HG03521 (cell line): ENCODE results near the gene KIF5A.

ENCODE experiments used
- ATAC-seq: cut with Tn5 transposase; IDR thresholded peaks from one replicate; pipeline ENCODE4 v1.9.1; 2021; ENCODE audit warnings: mild to moderate bottlenecking, moderate library complexity; ENCODE audit not compliant: unreplicated experiment

Gene KIF5A

DNA sequence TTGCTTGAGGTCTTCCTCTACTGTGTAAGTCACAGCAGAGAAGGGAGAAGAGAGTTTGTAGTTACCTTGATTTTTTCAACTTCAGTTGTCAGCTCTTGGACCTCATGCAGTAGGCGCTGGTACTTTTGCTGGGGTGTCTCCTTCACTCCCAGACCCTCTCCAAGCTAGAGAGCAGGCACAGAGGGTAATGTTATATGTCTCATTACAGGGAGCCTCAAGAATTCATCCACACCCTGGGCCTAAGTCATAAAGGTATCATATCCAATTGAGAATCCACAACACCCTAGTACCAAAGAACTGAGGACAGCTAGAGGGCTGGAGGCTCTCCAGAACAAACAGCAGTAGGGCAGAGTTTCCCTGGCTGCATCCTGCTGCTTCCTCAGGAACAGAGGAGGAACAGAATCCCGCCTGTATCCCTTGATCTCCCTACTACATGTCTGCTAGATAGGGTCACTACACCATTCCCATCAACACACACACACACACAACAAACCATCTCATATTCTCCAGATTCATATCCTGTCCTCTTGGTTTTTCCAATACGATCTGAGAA, 14.8 kb upstream of the KIF5A start:
- no peak for ATAC-seq

- ATAC-seq: no peak
Observed at GRCh38 chr12:57535764-57536596, 13.9 kb upstream of the KIF5A start.

GRCh38 chr12:57536597-57536942, 13.3 kb upstream of the KIF5A start:
- ATAC-seq: no peak

GRCh38 chr12:57539134-57539768, 10.6 kb upstream of the KIF5A start:
- ATAC-seq: no peak

- no peak for ATAC-seq
Observed at GRCh38 chr12:57541001-57541400, 8.8 kb upstream of the KIF5A start.

GRCh38 chr12:57541717-57542116, 8.1 kb upstream of the KIF5A start:
- no peak for ATAC-seq

DNA sequence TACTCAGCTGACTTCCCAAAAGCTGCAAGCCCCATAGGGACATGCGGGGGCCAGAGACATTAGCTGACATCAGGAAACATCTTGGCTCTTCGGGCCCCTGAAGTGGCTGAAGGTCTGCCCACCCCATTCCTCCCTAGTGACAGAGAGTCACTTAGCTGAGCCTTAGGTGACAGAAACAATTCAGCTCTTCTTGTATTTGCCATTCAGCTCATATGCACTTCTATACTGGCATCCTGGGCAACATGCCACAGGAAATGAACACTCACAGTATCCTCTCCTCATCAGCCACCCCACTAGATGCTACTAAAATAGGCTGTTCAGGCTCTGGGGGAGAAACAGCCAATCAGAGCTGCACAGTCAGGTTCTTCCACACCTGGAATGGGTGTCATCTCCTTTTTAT, 6.3 kb upstream of the KIF5A start:
- ATAC-seq: no peak

DNA sequence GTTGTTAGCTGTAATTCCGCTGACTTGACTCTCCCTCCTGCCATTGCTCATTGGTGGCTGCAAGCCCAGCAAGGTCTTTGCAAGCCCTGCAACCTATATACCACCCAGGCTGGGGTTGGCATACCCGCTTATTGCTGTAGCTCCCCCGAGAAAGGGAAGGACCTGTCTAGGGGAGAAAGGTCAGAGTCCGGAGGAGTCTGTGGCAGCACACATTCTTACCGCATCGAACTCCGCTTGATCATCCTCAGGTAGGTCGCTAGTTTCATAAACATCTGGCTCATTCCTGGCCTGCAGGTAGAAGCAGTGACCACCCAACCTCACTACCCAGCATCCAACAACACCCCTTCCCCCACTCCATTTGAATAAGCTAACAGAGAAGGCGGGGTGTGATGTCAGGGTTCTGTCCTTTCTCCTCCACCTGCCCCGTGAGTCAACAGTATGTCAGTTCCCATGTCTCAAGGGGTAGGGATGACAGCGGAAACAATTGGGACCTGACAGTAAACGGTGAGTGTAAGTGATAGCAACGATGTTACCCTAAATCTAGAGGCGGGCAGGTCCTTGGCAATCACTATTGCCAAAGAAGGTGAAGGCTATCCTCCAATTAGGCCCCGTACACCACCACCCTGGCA, 3.9 kb upstream of the KIF5A start:
- ATAC-seq: no peak

DNA sequence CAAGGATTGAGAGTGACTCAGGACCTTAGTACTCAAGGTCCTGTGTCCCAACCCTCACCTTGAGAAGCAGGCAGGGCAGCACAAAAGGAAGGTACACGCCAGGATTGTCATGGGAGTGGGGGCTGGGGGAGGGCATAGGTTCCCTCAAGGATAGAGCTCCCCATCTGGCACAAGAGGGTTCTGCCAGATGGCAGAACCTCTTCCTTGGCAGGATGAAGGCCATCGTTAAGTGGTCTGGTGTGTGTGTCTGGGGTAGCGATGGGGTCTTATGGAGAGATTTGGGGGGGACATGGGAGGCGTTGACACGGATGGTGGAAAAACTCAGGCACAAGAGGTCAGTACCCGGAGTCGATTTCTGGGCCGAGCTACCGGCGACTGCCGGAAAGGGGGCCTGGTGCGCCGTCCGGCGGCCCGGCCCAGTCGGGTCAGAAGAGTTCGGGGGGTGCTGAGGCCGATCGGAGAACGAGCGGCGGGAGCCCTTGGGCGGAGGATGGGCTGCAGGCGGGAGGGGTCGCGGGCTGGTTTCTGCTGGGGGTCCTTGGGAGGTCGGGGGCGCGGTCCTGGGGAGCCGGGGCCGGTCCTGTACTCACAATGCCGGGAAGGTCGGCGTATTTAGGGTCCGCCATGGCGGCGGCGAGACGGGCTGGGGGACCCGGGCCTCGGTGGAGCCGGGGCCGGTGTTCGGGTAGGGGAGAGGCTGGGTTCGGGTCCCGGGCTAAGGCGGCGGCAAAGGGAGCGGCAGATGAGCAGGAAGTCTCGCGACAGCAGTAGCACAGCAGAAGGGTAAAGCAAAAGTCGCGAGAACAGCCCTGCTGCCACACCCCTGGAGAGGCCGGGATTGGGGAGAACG, 3.2 kb upstream of the KIF5A start, which contains the start of gene DCTN2:
Gene DCTN2 (minus strand): TSS at position 755 of the 850 bp plus-strand sequence. CDS start 129 bp downstream, at position 626.
- ATAC-seq: peak; percentile 98

DNA sequence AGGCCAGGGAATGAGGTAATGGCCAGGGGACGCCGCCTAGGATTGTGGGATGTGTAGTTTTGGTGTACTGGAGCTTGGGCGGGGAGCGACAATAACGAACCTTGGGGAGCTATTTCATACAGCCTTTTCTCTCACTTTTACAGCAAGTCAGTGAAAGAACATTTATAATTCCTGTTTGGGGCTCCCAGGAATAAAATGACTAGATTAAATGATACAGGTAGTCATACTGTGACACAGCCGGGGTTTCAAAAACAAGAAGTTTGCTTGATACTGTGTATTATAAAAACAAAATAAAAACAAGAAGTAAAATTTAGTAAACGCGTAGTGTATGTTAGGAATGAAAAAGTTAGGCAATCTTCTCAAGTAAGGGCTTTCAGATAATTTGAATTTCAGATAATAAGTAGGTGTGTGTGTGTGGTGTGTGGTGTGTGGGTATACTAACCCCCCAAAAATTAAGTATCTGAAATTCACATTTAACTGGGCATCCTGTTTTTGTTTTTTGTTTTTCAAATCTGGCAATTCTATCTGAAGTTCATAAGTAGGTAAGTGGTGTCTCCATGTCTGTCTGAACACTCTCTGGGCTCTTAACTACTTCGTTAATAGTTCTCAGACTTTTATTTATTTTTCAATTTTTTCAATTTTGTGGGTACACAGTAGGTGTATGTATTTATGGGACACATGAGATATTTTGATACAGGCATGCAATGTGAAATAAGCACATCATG, 2.4 kb upstream of the KIF5A start:
- no peak for ATAC-seq

- ATAC-seq: no peak
Observed at GRCh38 chr12:57548013-57548315, 1.9 kb upstream of the KIF5A start.

DNA sequence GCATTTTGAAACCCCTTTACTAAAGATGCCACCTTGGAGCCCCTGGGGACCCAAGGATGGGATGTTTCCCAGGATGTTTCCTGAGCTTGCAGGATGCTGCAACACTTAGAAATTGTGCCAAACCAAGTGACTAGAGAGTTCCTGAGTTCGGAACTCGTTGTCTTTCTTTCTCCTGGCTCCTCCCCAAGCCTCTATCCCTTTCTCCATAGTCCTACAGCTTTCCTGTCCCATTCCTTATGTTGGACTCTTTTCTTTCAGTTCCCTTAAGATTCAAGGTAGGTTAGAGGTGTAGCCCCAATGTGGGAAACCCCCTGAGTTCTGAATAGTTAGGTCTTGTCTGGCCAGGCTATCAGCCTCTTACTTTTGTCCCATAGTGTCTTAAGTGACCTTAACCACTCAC, 1.4 kb upstream of the KIF5A start:
- no peak for ATAC-seq

DNA sequence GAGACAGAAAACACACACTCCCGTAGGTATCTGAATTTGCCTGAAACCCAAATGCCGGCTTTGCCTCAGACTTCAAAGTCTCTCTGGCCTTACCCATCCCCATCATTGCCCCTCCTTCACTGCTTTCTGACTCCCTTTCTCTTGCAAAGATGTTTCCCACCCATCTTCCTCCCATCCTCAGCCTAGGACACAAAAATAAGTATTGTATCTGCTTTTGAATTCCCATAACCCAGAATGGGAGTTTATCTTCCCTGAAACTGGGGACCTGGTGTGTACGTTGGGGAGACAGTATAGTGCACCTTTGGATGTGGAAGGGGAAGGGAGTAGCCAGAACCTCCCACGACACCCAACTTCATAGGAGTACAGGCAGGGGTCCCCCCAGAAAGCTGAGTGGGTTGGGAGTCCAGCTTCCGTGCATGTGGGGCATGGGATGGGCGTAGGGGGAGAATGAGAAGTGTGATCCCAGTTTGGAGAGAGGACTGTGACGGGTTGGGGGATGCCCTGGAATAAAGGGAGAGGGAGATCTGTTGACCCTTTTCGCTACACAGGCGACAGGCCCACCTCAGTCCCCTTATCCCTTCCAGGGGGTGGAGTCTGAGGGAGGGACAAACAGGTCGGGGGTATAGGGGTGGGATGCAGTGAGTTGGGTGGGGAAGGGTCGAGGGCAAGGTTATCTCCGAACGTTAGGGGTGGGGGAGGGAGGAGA, 488 bp upstream of the KIF5A start:
- no peak for ATAC-seq

DNA sequence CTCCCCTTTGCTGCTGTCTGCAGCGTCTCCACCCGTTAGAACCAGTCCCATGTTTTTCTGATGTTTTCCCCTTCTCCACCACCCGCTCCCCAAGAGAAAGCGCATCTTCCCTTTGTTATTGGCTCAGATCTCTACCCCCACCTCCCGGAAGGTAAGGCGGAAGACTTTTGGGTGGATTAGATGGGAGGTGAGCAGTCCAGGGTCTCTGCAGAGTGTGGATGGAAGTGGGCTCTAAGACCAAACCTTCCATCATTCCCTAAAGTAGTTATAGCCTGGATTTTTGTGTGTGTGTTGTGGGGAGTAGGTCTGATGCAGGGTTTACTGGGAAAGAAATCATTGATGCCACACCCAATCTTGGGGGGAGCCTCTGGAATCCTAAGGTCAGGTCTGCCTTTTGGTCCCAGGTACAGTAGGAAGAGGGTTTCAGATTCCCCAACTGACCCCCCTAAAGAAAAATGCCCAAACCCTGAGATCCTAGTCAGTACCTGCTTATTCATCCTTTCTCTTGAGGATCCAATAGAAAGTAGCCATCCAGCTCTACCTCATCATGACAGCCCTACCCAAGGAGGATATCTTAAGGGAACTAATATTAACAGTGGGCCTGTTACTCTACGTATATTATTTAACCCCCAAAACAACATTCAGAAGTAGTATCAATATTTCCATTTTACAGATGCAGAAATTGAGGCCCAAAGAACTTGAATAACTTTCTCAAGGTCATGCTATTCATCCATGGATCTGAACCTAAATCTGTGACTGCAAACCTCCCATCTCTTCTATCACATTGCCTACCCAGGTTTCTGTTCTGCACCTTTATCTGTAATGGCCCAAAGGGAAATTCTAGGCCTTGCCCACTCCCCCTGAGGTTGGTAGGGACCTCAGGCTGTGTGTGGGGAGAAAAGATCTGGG, 1.1 kb downstream of the KIF5A start:
- no peak for ATAC-seq

DNA sequence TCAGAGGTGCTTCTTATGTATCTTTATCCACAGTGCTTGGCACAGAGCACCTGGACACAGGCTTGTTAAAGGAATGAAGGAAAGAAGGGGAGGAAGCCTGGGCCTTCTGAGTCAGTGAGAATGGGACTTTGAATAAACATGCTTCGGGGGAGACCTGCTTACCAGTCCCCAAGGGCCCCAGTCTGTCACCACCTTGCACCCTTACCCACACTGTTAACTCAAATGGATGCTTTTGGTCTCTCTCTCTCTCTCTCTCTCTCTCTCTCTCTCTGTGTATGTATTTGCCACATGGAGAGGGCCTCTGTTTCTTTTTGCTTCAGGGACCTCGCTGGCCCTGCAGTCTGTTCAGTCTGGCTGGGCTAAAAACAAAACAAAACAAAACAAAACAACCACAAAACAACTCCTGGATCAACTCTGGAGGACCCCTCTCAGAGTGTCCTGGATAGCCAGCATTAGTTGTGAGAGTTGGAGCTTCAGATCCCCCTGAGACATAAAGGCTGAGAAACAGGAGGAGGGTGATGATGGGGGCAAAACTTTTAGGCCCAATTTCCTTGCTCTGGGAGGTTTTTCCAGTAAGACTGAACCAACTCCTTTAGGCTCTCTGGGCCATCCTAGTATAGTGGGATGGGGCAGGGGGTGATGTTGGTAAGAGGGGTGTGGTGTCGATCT, 1.9 kb downstream of the KIF5A start:
- no peak for ATAC-seq

- ATAC-seq: no peak
Observed at GRCh38 chr12:57552306-57552651, 2.4 kb downstream of the KIF5A start.

DNA sequence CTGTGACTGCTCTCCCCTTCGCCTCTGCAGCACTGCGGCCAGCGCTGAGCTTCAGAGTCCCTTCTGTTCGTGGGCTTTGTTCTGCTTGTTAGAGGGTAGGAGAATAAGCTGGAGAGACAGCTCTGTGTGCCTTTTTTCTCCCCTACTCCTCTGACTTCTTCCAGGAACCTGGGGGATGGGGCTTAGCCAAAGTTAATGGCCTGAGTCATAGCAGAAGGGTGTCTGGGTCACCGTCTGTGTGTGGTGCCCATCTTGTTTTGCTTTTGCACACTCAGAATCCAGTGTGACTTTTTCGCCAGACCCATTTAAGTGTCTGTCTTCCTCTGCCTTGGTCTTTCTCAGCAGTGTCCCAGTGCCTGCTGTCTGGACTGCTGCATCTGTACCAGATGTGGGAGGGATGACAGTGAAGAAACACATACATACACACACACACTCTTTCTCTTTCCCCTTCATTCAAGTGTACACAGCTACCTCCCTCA, 3.0 kb downstream of the KIF5A start:
- ATAC-seq: no peak
